ENCODE data around the gene SFXN2. TPM values are rescaled to one million over a fixed set of nuclear protein-coding genes. Genes with fewer than 3 reads are reported as not detected.
"Not testable (repeated sequence)": the region's sequence is repeated elsewhere in the genome, so short reads cannot be mapped to it uniquely, and the experiment has no call there.

Gene SFXN2, protein sequence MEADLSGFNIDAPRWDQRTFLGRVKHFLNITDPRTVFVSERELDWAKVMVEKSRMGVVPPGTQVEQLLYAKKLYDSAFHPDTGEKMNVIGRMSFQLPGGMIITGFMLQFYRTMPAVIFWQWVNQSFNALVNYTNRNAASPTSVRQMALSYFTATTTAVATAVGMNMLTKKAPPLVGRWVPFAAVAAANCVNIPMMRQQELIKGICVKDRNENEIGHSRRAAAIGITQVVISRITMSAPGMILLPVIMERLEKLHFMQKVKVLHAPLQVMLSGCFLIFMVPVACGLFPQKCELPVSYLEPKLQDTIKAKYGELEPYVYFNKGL
- total RNA-seq = 33.3 to 36.8 TPM (median 34.9 TPM) in 3 replicates

DNA sequence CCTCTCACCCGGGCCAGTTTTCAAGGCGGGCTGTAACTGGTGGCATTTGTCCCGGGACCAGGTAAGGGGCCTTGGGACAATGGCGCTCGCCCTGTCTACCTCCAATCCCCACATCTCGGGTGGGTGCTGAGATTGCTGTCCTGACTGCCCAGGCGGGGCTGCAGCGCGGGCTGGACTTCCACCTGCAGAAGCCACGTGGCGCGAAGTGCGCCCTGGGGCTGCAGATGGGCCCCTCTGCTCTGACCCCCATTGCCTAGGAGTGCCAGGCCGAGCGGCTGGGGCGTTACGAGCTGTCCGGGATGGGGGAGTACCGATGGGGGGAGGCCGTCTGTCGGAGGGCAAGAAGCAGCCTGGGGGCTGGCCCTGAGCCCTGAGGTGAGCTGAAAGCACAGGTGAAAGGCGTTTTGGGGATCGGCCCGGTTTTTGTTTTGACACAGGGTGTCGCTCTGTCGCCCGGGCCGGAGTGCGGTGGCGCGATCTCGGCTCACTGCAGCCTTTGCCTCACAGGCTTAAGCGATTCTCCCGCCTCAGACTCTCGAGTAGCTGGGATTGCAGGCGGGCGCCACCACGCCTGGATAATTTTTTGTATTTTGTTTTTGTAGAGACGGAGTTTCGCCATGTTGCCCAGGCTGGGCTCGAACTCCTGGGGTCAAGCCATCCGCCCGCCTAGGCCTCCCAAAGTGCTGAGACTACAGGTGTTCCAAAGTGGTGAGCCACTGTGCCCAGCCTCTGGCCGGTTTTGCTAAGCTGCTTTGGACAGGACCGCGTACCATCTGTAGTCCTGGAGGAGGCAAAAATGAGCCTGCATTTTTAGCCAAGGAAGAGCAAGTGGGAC is at the start of gene SFXN2:
Gene SFXN2, plus strand, starts transcription at position 16 of the 835 bp plus-strand sequence. CDS start 12,001 bp downstream, outside the sequence.
- H3K9me3 Mint-ChIP-seq = no peaks in the 10 kb centered on the region
- H3K27me3 Mint-ChIP-seq (ENCODE audit: low read depth) = no peaks in the 10 kb centered on the region
- no peak for DNase-seq (ENCODE audit: low spot score in 2 of 2, unreplicated experiment in 2 of 2)
- H3K4me1 Mint-ChIP-seq = peaks cover 57% of the 10 kb centered on the region
- peak within 1 kb of the TSS; percentile 77 for H3K4me3 Mint-ChIP-seq
- H3K27ac Mint-ChIP-seq = peak within 1 kb of the TSS; percentile 89
- TF ChIP-seq, protein P1, sequence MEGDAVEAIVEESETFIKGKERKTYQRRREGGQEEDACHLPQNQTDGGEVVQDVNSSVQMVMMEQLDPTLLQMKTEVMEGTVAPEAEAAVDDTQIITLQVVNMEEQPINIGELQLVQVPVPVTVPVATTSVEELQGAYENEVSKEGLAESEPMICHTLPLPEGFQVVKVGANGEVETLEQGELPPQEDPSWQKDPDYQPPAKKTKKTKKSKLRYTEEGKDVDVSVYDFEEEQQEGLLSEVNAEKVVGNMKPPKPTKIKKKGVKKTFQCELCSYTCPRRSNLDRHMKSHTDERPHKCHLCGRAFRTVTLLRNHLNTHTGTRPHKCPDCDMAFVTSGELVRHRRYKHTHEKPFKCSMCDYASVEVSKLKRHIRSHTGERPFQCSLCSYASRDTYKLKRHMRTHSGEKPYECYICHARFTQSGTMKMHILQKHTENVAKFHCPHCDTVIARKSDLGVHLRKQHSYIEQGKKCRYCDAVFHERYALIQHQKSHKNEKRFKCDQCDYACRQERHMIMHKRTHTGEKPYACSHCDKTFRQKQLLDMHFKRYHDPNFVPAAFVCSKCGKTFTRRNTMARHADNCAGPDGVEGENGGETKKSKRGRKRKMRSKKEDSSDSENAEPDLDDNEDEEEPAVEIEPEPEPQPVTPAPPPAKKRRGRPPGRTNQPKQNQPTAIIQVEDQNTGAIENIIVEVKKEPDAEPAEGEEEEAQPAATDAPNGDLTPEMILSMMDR (IDR thresholded peaks at IDR 0.05; ENCODE audit: unreplicated experiment) = no peak
- peaks cover 1% of the 10 kb centered on the region for H3K36me3 Mint-ChIP-seq

DNA sequence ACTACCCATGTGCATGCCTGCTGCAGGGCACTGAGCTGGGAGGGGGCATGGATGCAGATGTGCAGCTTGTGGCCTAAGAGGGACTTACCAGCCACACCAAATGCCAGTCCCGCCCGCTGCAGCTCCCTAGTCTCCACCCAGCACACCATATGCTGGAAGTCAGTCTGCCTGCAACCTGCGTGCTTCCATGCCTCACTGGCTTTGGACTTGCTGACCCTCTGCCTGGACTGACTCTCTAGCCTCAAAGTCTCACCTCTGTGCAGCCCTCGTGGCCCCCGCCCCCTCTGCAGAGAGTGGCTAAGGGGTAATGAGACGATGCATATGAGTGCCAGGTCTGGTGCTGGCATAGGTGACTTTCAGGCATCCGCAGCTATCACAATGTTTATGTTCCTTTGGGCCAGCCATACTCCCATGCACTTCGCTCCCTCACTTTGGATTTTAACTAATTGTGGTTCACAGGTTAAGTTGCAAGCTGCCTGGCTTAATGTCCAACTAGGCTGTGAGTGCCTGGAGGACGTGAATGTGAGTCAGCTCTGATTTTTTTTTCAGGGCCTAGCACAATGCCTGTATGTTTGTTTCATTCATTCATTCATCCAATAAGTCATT is 48.4 kb upstream of the SFXN2 start:
- no peak overlapping the region for H3K4me3 Mint-ChIP-seq
- no peaks in the 10 kb centered on the region for H3K27me3 Mint-ChIP-seq (ENCODE audit: low read depth)
- H3K9me3 Mint-ChIP-seq = no peaks in the 10 kb centered on the region
- TF ChIP-seq, protein P1 (IDR thresholded peaks at IDR 0.05; ENCODE audit: unreplicated experiment) = no peak
- no peak overlapping the region for H3K27ac Mint-ChIP-seq
- H3K4me1 Mint-ChIP-seq = peaks cover 15% of the 10 kb centered on the region
- H3K36me3 Mint-ChIP-seq = no peaks in the 10 kb centered on the region
- DNase-seq (ENCODE audit: low spot score in 2 of 2, unreplicated experiment in 2 of 2) = no peak

DNA sequence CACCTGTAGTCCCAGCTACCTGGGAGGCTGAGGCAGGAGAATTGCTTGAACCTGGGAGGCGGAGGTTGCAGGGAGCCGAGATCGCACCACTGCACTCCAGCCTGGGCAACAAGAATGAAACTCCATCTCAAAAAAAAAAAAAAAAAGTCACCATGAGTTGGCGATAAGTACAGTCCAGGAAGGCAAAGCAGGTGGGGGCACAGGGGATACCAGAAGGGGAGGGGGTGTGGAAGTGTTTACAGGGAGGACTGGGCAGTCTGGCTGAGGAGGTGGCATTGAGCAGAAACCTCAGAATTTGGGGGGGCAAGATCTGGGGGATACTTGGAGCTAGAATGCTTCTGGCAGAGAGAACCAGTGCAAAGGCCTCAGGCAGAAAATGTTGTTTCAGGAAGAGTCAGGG is 47.0 kb upstream of the SFXN2 start:
- not testable (repeated sequence) for H3K27ac Mint-ChIP-seq, H3K4me1 Mint-ChIP-seq

DNA sequence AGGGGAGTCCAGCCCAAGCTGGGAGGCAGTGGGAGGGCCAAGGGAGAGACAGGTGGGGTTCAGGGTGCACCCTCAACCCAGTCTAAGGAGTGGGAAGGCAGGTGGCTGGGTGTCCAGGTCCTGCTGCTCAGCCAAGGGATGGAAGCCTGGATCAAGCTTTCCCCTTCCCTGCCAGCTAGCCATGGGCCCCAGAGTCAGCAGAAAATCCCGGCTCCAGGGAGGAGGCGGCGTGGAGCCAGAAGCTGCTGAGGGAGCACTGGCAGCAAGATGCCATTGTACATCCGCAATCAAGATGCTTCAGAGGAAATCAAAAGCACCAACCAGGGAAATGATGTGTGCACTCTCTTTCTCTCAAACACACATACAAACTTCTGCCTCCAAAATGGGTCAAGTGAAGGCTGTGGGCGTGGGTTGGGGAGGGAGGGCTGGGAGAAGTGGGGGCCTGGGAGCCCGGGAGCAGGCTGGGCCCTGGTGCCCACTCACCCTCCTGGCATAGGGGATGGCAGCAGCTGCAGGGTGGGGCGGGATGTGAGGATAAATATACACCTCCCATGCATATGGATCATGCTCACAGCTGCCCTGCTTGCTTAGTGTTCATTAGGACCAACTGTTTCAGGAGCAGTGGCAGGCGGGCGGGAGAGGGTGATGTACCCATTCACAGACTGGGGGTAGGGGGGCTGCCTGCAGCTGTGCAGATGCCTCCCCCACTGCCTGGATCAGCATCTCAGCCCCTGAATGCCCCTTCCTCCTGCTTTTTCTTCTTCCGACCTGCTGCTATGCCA is 45.9 kb upstream of the SFXN2 start:
- no peak for DNase-seq (ENCODE audit: low spot score in 2 of 2, unreplicated experiment in 2 of 2)
- no peak overlapping the region for H3K4me3 Mint-ChIP-seq

More for the DNA sequence above, 47.0 kb upstream of the SFXN2 start:
- not testable (repeated sequence) for H3K36me3 Mint-ChIP-seq; H3K4me3 Mint-ChIP-seq; DNase-seq (ENCODE audit: low spot score in 2 of 2, unreplicated experiment in 2 of 2); H3K9me3 Mint-ChIP-seq; H3K27me3 Mint-ChIP-seq (ENCODE audit: low read depth)

DNA sequence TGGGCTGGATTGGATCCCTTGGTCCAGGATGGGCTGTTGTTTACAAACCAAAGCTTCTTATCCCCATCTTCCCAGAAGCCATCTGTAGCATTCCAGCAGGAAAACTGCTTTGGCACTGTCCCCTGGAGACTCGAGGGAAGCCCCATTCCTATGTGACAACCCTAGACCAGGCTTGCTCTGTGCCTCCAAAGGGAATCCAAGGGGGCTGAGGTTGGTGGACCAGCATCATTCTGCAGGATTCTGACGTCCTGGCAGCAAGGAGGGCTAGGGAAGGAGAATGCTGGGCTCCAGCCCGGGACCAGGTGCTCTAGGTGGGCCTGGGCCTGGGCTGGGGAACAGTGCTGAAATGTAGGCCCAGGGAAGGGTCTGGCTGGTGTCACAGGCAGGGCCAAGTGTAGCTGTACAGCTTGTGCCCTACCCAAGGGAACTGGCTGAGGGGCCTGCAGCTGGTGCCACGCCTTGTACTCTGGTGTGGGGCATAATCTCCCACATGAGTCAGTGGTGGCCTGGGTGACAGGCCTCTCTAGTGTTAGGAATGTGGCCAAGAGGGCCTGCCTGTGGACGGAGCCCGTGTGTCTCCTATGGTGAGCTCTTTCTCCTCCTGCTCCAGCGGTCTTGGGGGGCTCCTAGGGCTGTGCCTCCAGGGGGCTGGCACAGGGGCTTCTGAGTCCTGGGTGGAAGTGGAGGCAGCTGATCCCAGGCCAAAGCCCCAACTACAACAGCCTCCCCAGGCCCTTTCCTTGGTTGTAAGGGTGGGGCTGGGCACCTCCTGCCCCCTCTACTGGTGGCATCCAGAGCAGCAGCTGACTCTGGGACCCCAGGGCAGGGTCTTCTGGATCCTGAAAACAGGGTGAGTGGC is 45.0 kb upstream of the SFXN2 start:
- H3K36me3 Mint-ChIP-seq = no peaks in the 10 kb centered on the region
- no peaks in the 10 kb centered on the region for H3K27me3 Mint-ChIP-seq (ENCODE audit: low read depth)
- H3K27ac Mint-ChIP-seq = no peak overlapping the region
- DNase-seq (ENCODE audit: low spot score in 2 of 2, unreplicated experiment in 2 of 2) = no peak
- H3K4me1 Mint-ChIP-seq = peaks cover 27% of the 10 kb centered on the region
- no peaks in the 10 kb centered on the region for H3K9me3 Mint-ChIP-seq
- TF ChIP-seq, protein P1 (IDR thresholded peaks at IDR 0.05; ENCODE audit: unreplicated experiment) = no peak
- no peak overlapping the region for H3K4me3 Mint-ChIP-seq

More for the DNA sequence above, 45.9 kb upstream of the SFXN2 start:
- TF ChIP-seq, protein P1 (IDR thresholded peaks at IDR 0.05; ENCODE audit: unreplicated experiment) = no peak
- H3K27ac Mint-ChIP-seq = no peak overlapping the region
- H3K27me3 Mint-ChIP-seq (ENCODE audit: low read depth) = no peaks in the 10 kb centered on the region
- no peaks in the 10 kb centered on the region for H3K36me3 Mint-ChIP-seq
- peaks cover 17% of the 10 kb centered on the region for H3K4me1 Mint-ChIP-seq
- H3K9me3 Mint-ChIP-seq = no peaks in the 10 kb centered on the region
